Activated T-cell treated with anti-CD3 and anti-CD28 coated beads for 24 hours (primary cell): ENCODE results near the gene PPP1R14C.

ENCODE experiments used
- DNase-seq: peaks from one replicate; pipeline ENCODE4 v3.0.0-alpha.2; 2020; ENCODE audit warnings: low read depth

The PPP1R14C gene

GRCh38 chr6:150195996-150196417, 53.2 kb downstream of the PPP1R14C start:
- no peak for DNase-seq

GRCh38 chr6:150196942-150197745, 54.3 kb downstream of the PPP1R14C start:
- DNase-seq, result no peak

- no peak for DNase-seq
Observed at GRCh38 chr6:150198532-150198931, 55.7 kb downstream of the PPP1R14C start.

- no peak for DNase-seq
Observed at GRCh38 chr6:150199241-150199640, 56.4 kb downstream of the PPP1R14C start.

- no peak for DNase-seq
Observed at GRCh38 chr6:150200428-150201100, 57.7 kb downstream of the PPP1R14C start.

- DNase-seq, result no peak
Observed at GRCh38 chr6:150201285-150201684, 58.4 kb downstream of the PPP1R14C start.

- no peak for DNase-seq
Observed at GRCh38 chr6:150201772-150202329, 59.0 kb downstream of the PPP1R14C start.

GRCh38 chr6:150202404-150202803, 59.6 kb downstream of the PPP1R14C start:
- DNase-seq, result no peak

GRCh38 chr6:150202934-150203333, 60.1 kb downstream of the PPP1R14C start:
- DNase-seq, result no peak

- no peak for DNase-seq
Observed at GRCh38 chr6:150203378-150203777, 60.5 kb downstream of the PPP1R14C start.

GRCh38 chr6:150203871-150204545, 61.2 kb downstream of the PPP1R14C start:
- DNase-seq, result no peak

- no peak for DNase-seq
Observed at GRCh38 chr6:150204705-150205472, 62.0 kb downstream of the PPP1R14C start.

GRCh38 chr6:150207931-150208570, 65.2 kb downstream of the PPP1R14C start:
- DNase-seq, result no peak

- DNase-seq, result no peak
Observed at GRCh38 chr6:150208611-150209352, 65.9 kb downstream of the PPP1R14C start.

GRCh38 chr6:150209415-150209814, 66.6 kb downstream of the PPP1R14C start:
- DNase-seq, result no peak

- no peak for DNase-seq
Observed at GRCh38 chr6:150211700-150212511, 69.1 kb downstream of the PPP1R14C start.

- DNase-seq, result no peak
Observed at GRCh38 chr6:150212778-150213177, 69.9 kb downstream of the PPP1R14C start.

GRCh38 chr6:150213301-150213700, 70.5 kb downstream of the PPP1R14C start:
- DNase-seq, result no peak

GRCh38 chr6:150214310-150214709, 71.5 kb downstream of the PPP1R14C start:
- no peak for DNase-seq
